ENCODE measurements around the gene SMURF1.

Gene SMURF1

GRCh38 chr7:99141841-99142726 lies 1.8 kb downstream of the SMURF1 start:
- peak; percentile 59 for DNase-seq (ENCODE audit: extremely low read depth, low read depth)
- TF ChIP-seq CTCF (IDR thresholded peaks at IDR 0.05; ENCODE audit: low read depth, low read length, missing control alignments) = no peak
- peak overlapping the region; percentile 57 for H3K4me3 ChIP-seq (replicated peaks; ENCODE audit: low read depth, low read length)

DNA sequence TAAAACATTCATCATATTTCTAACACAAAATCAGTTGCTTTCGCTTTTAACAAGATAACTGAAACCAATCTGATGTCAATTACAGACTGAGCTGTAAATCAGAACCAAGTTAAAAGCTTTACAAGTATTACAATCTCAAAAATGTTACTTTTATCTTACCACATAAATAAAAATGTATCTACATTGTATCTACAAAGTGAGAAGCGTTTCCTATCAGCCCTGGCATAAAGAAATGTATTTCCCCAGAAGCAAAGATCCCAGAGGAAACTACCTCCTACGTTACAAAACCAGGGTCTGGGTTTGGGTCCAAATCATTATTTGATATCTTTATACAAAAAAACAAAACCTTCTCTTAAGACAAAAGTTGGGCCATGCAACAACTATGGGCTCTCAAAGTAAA lies 2.6 kb downstream of the SMURF1 start:
- TF ChIP-seq CTCF (IDR thresholded peaks at IDR 0.05; ENCODE audit: low read depth, low read length, missing control alignments) = no peak
- DNase-seq (ENCODE audit: extremely low read depth, low read depth) = no peak
- peak overlapping the region; percentile 57 for H3K4me3 ChIP-seq (replicated peaks; ENCODE audit: low read depth, low read length)

DNA sequence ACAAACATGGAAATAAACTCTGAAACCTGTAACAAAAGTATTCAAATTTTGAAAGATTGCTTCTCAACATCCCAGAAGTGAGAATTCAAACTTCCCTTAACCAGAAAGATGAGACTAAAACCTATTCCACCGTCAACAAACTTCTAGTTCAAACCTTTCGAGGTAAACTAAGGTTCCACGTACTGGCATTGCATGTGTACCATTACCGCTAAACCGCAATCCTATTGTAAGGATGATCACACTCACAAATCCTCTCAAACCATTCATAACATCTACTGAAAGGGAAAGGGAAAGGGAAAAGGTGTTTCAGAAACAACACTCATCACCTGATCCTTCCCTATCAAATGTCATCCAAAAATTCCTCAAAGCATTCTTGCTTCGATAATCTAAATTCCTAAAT lies 3.1 kb downstream of the SMURF1 start:
- DNase-seq (ENCODE audit: extremely low read depth, low read depth) = no peak
- no peak for TF ChIP-seq CTCF (IDR thresholded peaks at IDR 0.05; ENCODE audit: low read depth, low read length, missing control alignments)
- peak overlapping the region; percentile 57; the same call in 1 of the 2 replicates for H3K4me3 ChIP-seq (replicated peaks; ENCODE audit: low read depth, low read length)

GRCh38 chr7:99139036-99139435 lies 4.9 kb downstream of the SMURF1 start:
- TF ChIP-seq CTCF (IDR thresholded peaks at IDR 0.05; ENCODE audit: low read depth, low read length, missing control alignments) = no peak
- DNase-seq (ENCODE audit: extremely low read depth, low read depth) = no peak
- no peak overlapping the region for H3K4me3 ChIP-seq (replicated peaks; ENCODE audit: low read depth, low read length)

- DNase-seq (ENCODE audit: extremely low read depth, low read depth) = peak; percentile 69
- H3K4me3 ChIP-seq (replicated peaks; ENCODE audit: low read depth, low read length) = peak overlapping the region; percentile 22
- TF ChIP-seq CTCF (IDR thresholded peaks at IDR 0.05; ENCODE audit: low read depth, low read length, missing control alignments) = no peak
These were observed 6.3 kb downstream of the SMURF1 start for GRCh38 chr7:99137411-99138180.

GRCh38 chr7:99135938-99136337 lies 8.0 kb downstream of the SMURF1 start:
- TF ChIP-seq CTCF (IDR thresholded peaks at IDR 0.05; ENCODE audit: low read depth, low read length, missing control alignments) = no peak
- H3K4me3 ChIP-seq (replicated peaks; ENCODE audit: low read depth, low read length) = no peak overlapping the region
- no peak for DNase-seq (ENCODE audit: extremely low read depth, low read depth)
